ENCODE measurements around the gene IL12A.

Gene IL12A

GRCh38 chr3:159989973-159990846 lies 1.6 kb downstream of the IL12A start:
- no peak for DNase-seq

- DNase-seq: no peak
Observed at GRCh38 chr3:159991591-159991990, 3.0 kb downstream of the IL12A start.

- peak; percentile 22 for DNase-seq
Observed at GRCh38 chr3:159992589-159992988, 4.0 kb downstream of the IL12A start.

GRCh38 chr3:159994182-159994581 lies 5.5 kb downstream of the IL12A start:
- DNase-seq: peak; percentile 46

GRCh38 chr3:159995091-159995490 lies 6.5 kb downstream of the IL12A start:
- DNase-seq: no peak

- DNase-seq: peak; percentile 59
Observed at GRCh38 chr3:159996018-159996417, 7.4 kb downstream of the IL12A start.

- no peak for DNase-seq
Observed at GRCh38 chr3:159996959-159997358, 8.3 kb downstream of the IL12A start.

- no peak for DNase-seq
Observed at GRCh38 chr3:160001148-160001760, 12.6 kb downstream of the IL12A start.

GRCh38 chr3:160001850-160002623 lies 13.4 kb downstream of the IL12A start:
- DNase-seq: peak; percentile 38

- DNase-seq: peak; percentile 81
Observed at GRCh38 chr3:160003520-160004128, 15.0 kb downstream of the IL12A start.

GRCh38 chr3:160005004-160005403 lies 16.4 kb downstream of the IL12A start:
- no peak for DNase-seq

- DNase-seq: peak; percentile 71
Observed at GRCh38 chr3:160006282-160007163, 17.9 kb downstream of the IL12A start.

- DNase-seq: no peak
Observed at GRCh38 chr3:160008961-160009360, 20.3 kb downstream of the IL12A start.

- DNase-seq: no peak
Observed at GRCh38 chr3:160009525-160009924, 20.9 kb downstream of the IL12A start.

- no peak for DNase-seq
Observed at GRCh38 chr3:160010578-160010977, 21.9 kb downstream of the IL12A start.

- DNase-seq: no peak
Observed at GRCh38 chr3:160012108-160012507, 23.5 kb downstream of the IL12A start.

- DNase-seq: no peak
Observed at GRCh38 chr3:160016972-160017371, 28.3 kb downstream of the IL12A start.

- DNase-seq: no peak
Observed at GRCh38 chr3:160018959-160019358, 30.3 kb downstream of the IL12A start.

- DNase-seq: no peak
Observed at GRCh38 chr3:160020057-160020711, 31.5 kb downstream of the IL12A start.

- DNase-seq: no peak
Observed at GRCh38 chr3:160022068-160022467, 33.4 kb downstream of the IL12A start.

GRCh38 chr3:160023476-160023875 lies 34.8 kb downstream of the IL12A start:
- DNase-seq: no peak
